Cardiac muscle cell (in vitro differentiated cells and primary cell): Measurements from ENCODE around the gene TFG. TPM values are rescaled to one million over a fixed set of nuclear protein-coding genes. Genes with fewer than 3 reads are reported as not detected.

Source experiments
- DNase-seq, 2 donors: peaks; one replicate each; pipeline versions ENCODE4 v3.0.0 to v3.0.0-alpha.2; 2010 to 2017; ENCODE audit warnings: low read depth in 1 of 2, low spot score in 1 of 2
- H3K27ac ChIP-seq: fragments of 200-600 bp; sonication (generic); 2 replicates; pipeline ENCODE4 v1.5.1; 2016
- H3K27me3 ChIP-seq: fragments of 200-600 bp; sonication (generic); 2 replicates; pipeline ENCODE4 v1.6.0; 2016; ENCODE audit warnings: control low read depth
- H3K36me3 ChIP-seq: fragments of 200-600 bp; sonication (generic); 2 replicates; pipeline ENCODE4 v1.5.1; 2016; ENCODE audit warnings: control low read depth
- H3K4me1 ChIP-seq: fragments of 200-600 bp; sonication (generic); 2 replicates; pipeline ENCODE4 v1.8.1; 2017; ENCODE audit warnings: low read depth, mild to moderate bottlenecking, mixed run types
- H3K4me3 ChIP-seq: fragments of 200-600 bp; sonication (generic); 2 replicates; pipeline ENCODE4 v1.5.1; 2016; ENCODE audit warnings: mild to moderate bottlenecking
- H3K9me3 ChIP-seq: fragments of 200-600 bp; sonication (generic); 2 replicates; pipeline ENCODE4 v1.5.1; 2017; ENCODE audit warnings: low read depth, mild to moderate bottlenecking, control low read depth
- polyA plus RNA-seq: library from polyadenylated mRNA; unstranded; fragments of >200 nt; fragmentation: Nextera tagmentation; extraction: Ambion mirVana; gene quantifications from 2 replicates; pipeline ENCODE4 v1.2.1, GENCODE V29; 2016
- total RNA-seq: library from RNA; depleted of rRNA; stranded (reverse); fragments of >200 nt; gene quantifications from 2 replicates; pipeline ENCODE4 v1.2.3, GENCODE V29; 2016
- TF ChIP-seq, protein P1 (sequence below): IDR thresholded peaks from 2 replicates; pipeline ENCODE4 v1.5.1; 2012; ENCODE audit warnings: low read depth, mild to moderate bottlenecking, low read length

TFG gene
- total and polyA plus RNA-seq, 2 experiments from 2014 or later = 136 to 365 TPM

DNA sequence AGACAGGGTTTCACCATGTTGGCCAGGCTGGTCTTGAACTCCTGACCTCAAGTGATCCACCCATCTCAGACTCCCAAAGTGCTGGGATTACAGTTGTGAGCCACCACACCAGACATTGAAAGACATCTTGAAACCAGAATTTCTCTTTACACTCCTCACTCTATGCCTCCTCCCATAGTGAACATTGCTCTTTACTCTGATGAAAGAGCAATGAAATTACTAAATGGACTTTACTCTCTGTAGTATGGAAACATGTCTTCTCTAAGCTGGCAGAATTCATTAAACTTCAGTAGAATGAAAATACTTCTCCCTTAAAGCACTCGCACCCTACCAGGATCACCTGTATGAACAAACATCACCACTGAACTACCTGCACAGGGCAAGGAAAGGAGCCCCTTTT is 27.8 kb upstream of the TFG start:
- TF ChIP-seq, protein P1, sequence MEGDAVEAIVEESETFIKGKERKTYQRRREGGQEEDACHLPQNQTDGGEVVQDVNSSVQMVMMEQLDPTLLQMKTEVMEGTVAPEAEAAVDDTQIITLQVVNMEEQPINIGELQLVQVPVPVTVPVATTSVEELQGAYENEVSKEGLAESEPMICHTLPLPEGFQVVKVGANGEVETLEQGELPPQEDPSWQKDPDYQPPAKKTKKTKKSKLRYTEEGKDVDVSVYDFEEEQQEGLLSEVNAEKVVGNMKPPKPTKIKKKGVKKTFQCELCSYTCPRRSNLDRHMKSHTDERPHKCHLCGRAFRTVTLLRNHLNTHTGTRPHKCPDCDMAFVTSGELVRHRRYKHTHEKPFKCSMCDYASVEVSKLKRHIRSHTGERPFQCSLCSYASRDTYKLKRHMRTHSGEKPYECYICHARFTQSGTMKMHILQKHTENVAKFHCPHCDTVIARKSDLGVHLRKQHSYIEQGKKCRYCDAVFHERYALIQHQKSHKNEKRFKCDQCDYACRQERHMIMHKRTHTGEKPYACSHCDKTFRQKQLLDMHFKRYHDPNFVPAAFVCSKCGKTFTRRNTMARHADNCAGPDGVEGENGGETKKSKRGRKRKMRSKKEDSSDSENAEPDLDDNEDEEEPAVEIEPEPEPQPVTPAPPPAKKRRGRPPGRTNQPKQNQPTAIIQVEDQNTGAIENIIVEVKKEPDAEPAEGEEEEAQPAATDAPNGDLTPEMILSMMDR = no peak
- no peak overlapping the region for H3K27ac ChIP-seq
- H3K9me3 ChIP-seq = no peaks in the 10 kb centered on the region
- no peak for DNase-seq
- no peaks in the 10 kb centered on the region for H3K27me3 ChIP-seq
- H3K4me3 ChIP-seq = no peak overlapping the region
- H3K36me3 ChIP-seq = peaks cover 6% of the 10 kb centered on the region
- peaks cover 3% of the 10 kb centered on the region for H3K4me1 ChIP-seq

DNA sequence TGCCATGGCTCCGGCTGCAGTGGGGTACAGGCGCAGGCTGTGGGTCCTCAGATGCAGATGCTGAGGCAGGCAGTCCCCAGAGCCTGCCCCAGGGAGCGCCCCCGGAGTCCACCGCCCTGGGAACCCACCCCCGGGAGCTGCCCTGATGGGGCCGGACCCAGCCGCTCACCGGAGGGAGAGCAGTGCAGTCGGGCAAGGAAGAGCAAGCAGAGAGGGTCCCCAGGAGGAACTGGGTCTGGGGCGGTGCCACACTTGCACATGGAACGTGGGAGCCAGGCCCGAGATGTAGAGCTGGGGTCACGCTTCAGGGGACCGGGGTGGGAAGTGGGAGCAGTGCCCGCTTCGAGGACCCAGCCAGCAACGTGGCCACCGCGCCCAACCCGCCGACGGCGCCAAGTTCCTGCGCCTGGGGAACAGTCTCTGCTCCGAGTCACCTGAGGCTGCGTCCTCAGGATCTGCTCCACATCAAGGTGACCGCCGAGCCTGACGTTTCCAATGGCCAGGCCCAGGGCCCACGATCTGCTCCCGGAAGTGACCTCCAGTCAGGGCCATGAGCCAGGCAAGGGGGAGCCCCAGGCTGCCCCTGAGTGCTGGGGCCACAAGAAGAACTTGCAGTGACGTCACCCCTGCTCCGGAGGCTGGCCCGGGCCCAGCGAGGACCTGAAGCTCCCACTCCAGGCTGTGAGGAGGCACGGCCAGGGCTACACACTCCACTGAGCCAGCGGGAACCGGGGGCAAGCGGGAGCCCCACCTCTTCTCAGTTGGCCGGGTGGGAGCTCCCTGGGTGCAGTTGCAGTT is 27.0 kb upstream of the TFG start:
- H3K27ac ChIP-seq = peak overlapping the region; percentile 59
- H3K27me3 ChIP-seq = no peaks in the 10 kb centered on the region
- H3K36me3 ChIP-seq = peaks cover 6% of the 10 kb centered on the region
- DNase-seq = peak in 1 of 2 donors; percentile 63
- H3K4me3 ChIP-seq = no peak overlapping the region
- TF ChIP-seq, protein P1 = no peak
- H3K4me1 ChIP-seq = peaks cover 3% of the 10 kb centered on the region
- H3K9me3 ChIP-seq = no peaks in the 10 kb centered on the region

DNA sequence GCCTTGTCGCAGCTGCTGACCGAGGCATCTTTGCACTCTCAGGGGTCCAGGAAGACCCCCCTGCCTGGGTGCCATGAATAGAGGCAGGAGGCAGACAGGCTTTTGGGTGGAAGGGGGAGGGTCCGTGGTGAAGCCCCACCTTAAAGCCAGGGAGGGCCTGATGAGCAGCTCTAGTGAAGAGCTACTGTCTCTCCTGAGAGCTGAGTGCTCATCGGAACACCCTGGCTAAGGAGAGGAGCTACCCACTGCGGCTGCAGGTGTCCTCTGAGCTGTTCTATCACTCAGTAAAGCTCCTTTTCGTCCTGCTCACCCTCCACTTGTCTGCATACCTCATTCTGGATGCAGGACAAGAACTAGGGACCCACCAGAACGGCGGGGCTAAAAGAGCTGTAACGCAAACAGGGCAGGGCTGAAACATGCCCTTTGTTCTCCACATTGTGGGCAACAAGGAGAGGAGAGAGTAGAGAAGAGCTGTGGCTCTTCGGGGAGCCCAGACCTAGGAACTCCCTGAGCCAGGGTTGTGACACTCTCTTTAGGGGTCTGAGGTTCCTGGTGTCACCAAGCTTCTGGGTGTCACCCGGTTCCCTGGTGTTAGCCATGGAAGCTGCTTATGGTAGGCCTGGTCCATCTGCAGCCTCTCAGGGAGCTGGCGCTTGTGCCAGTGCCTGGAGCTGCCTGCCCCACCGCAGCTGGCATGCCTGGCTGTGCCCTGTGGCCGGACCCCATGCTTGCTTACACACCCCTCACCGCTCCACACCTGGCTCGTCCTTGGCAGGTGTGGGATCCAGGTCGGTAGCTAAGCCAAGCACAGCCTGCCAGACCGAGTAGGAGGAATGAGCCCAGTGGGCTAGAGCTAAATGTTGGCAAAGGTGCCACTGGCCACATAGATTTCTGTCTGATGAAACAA is 26.2 kb upstream of the TFG start:
- DNase-seq = no peak
- H3K4me3 ChIP-seq = no peak overlapping the region
- peak overlapping the region; percentile 59 for H3K27ac ChIP-seq
- no peaks in the 10 kb centered on the region for H3K9me3 ChIP-seq
- TF ChIP-seq, protein P1 = no peak
- no peaks in the 10 kb centered on the region for H3K27me3 ChIP-seq
- peaks cover 2% of the 10 kb centered on the region for H3K4me1 ChIP-seq
- peaks cover 3% of the 10 kb centered on the region for H3K36me3 ChIP-seq

DNA sequence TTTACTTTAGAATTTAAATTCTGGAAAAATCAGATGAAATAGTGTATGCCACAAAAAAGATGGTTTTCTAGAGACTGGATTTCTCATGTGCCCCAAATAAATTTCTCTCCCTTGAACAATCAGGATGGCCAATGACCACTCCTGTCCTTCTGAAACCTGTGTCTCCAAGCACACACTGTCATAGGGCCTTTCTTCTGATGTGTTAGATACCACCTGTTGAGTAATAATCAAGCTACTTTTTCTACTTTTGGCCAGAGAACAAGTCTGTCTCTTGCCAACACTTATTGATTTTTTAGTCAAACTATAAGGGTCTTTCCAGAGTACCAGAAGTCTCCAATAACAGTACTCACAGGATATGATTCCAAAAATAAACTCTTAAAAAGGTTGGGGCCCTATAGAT is 16.1 kb upstream of the TFG start:
- Histone ChIP-seq H3K36me3 (no peaks in the 10 kb centered on the region), H3K4me1 (peaks cover 38% of the 10 kb centered on the region), H3K27me3 (no peaks in the 10 kb centered on the region), H3K27ac (peak overlapping the region; percentile 93), H3K9me3 (no peaks in the 10 kb centered on the region), H3K4me3 (no peak overlapping the region)
- no peak for DNase-seq
- TF ChIP-seq, protein P1 = no peak

DNA sequence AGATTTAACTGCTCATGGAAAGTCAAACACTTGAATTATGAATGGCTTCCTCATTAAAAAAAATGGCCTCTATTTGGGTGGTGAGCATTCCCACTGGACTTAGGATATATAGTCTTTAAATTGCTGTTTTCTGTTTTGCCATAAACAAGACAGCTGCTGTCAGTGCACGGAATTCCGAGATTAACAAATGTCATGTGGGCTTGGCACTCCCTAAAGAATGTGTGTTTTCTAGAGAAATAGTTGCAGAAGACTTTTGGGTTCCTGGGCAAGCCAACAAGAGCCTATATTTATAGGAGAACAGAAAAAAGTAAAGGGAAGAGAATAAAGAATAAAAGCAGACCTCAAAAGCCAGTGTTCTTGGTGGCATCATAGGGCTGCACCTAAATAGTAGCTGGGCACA is 13.6 kb upstream of the TFG start:
- Histone ChIP-seq H3K4me1 (peaks cover 56% of the 10 kb centered on the region), H3K4me3 (no peak overlapping the region), H3K27ac (peak overlapping the region; percentile 93), H3K27me3 (no peaks in the 10 kb centered on the region), H3K36me3 (no peaks in the 10 kb centered on the region), H3K9me3 (no peaks in the 10 kb centered on the region)
- DNase-seq = no peak
- TF ChIP-seq, protein P1 = no peak
